Esophagus squamous epithelium (tissue), 4 donors: ENCODE data around the gene KCND1.

Experiments
- POLR2A ChIP-seq, 4 donors: fragments of 450-650 bp; IDR thresholded peaks; one replicate each; pipeline ENCODE4 v1.6.1; 2017; ENCODE audit warnings: antibody characterized with exemption in 4 of 4, mild to moderate bottlenecking in 4 of 4, moderate library complexity in 3 of 4
- TF ChIP-seq, protein P1 (sequence below), 6 experiments: fragments of 450-650 bp in 4 of 6; fragments of 200-600 bp in 2 of 6; sonication (generic) in 2 of 6; IDR thresholded peaks; one replicate each; pipeline ENCODE4 v1.5.1; 2016 to 2019; ENCODE audit warnings: antibody characterized with exemption in 6 of 6, mild to moderate bottlenecking in 4 of 6, moderate library complexity in 4 of 6

DNA sequence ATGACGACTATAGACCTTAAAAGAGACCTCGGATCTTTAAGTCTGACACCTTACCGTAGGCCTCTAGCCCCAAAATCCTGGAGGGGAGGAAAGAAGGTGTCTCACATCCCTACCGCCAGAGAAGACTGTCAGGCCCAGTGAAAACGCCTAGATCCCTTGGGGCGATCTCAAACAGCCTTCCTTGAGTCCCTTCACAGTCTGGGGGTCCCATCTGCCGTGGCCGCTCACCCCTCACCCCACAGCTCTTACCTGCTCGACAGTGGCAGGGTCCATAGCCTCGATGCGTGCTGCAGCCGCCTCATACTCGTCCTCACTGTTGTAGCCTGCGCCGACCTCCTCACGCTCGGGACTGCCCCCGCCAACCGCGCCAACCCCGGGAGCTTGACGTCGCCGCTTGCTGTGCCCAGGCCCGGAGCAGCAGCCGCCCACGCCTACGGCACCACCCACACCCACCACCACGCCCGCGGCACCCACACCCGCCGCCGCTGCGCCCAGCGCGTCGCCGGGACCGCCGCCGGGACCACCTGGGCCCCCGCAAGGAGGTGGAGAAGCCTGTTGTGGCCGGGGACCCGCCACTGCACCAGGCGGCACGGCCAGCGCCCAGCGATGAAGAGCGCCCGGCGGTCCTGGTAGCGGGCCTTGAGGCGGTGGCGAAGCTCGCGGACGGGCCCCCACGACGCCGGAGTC is 14.8 kb downstream of the KCND1 start:
- no peak for TF ChIP-seq POLR2A (IDR thresholded peaks at IDR 0.05)
- TF ChIP-seq, protein P1, sequence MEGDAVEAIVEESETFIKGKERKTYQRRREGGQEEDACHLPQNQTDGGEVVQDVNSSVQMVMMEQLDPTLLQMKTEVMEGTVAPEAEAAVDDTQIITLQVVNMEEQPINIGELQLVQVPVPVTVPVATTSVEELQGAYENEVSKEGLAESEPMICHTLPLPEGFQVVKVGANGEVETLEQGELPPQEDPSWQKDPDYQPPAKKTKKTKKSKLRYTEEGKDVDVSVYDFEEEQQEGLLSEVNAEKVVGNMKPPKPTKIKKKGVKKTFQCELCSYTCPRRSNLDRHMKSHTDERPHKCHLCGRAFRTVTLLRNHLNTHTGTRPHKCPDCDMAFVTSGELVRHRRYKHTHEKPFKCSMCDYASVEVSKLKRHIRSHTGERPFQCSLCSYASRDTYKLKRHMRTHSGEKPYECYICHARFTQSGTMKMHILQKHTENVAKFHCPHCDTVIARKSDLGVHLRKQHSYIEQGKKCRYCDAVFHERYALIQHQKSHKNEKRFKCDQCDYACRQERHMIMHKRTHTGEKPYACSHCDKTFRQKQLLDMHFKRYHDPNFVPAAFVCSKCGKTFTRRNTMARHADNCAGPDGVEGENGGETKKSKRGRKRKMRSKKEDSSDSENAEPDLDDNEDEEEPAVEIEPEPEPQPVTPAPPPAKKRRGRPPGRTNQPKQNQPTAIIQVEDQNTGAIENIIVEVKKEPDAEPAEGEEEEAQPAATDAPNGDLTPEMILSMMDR (IDR thresholded peaks at IDR 0.05), result no peak
